22Rv1 (cell line): Measurements from ENCODE around the gene FOXN1.

ENCODE experiments used
- H3K27ac ChIP-seq: fragments of 450-650 bp; 2 replicates; pipeline ENCODE4 v1.5.1; 2017
- CTCF ChIP-seq: fragments of 450-650 bp; IDR thresholded peaks from 2 replicates; pipeline ENCODE4 v1.5.1; 2017; ENCODE audit warnings: mild to moderate bottlenecking
- ZFX ChIP-seq: fragments of 450-650 bp; IDR thresholded peaks from 2 replicates; pipeline ENCODE4 v1.6.1; 2017; ENCODE audit warnings: antibody characterized with exemption, borderline replicate concordance

The FOXN1 gene

GRCh38 chr17:28474111-28474531 is 32.0 kb upstream of the FOXN1 start:
- no peak overlapping the region for H3K27ac ChIP-seq
- TF ChIP-seq ZFX (no peak), CTCF (no peak)

- no peak for TF ChIP-seq ZFX
- no peak overlapping the region for H3K27ac ChIP-seq
Observed at GRCh38 chr17:28475151-28475900, 30.8 kb upstream of the FOXN1 start.

GRCh38 chr17:28476076-28476865 is 29.9 kb upstream of the FOXN1 start:
- TF ChIP-seq ZFX (no peak), CTCF (no peak)
- no peak overlapping the region for H3K27ac ChIP-seq

GRCh38 chr17:28477928-28478327 is 28.2 kb upstream of the FOXN1 start:
- H3K27ac ChIP-seq: no peak overlapping the region
- TF ChIP-seq ZFX (no peak), CTCF (no peak)

GRCh38 chr17:28478712-28479615 is 27.2 kb upstream of the FOXN1 start:
- no peak for TF ChIP-seq CTCF
- TF ChIP-seq ZFX: no peak
- no peak overlapping the region for H3K27ac ChIP-seq

- H3K27ac ChIP-seq: no peak overlapping the region
Observed at GRCh38 chr17:28480278-28480677, 25.9 kb upstream of the FOXN1 start.

More at GRCh38 chr17:28480278-28480677, 25.9 kb upstream of the FOXN1 start:
- TF ChIP-seq CTCF: no peak
- no peak for TF ChIP-seq ZFX
